B cell (primary cell): Measurements from ENCODE around the gene NRGN. TPM values are rescaled to one million over a fixed set of nuclear protein-coding genes. Genes with fewer than 3 reads are reported as not detected.

ENCODE experiments used
- ATAC-seq: fragments of 200-7000 bp; cut with Tn5 transposase; one replicate; pipeline ENCODE4 v1.10.0; 2021; ENCODE audit warnings: low read depth, mild to moderate bottlenecking, moderate number of reproducible peaks, moderate library complexity
- CTCF ChIA-PET: fragments of 350-600 bp; sonication (Branson Sonifier 250); formaldehyde crosslinking; loops from one replicate; lab custom pipeline; 2021; ENCODE audit warnings: antibody characterized with exemption, inconsistent platforms; lab: Charles Lee
- POLR2A ChIA-PET: fragments of 350-600 bp; sonication (Branson Sonifier 250); formaldehyde crosslinking; loops from one replicate; lab custom pipeline; 2021; ENCODE audit warnings: antibody characterized with exemption; lab: Charles Lee
- DNase-seq: peaks from one replicate; pipeline ENCODE4 v3.0.0; 2013
- H2AFZ ChIP-seq: 2 replicates; pipeline ENCODE4 v1.6.1; 2012; ENCODE audit warnings: mild to moderate bottlenecking, low read depth, low read length; ENCODE audit not compliant: insufficient read depth, poor library complexity, severe bottlenecking
- H3K27ac ChIP-seq, 2 donors: 1 replicate in 1 of 2; 2 replicates in 1 of 2; pipeline ENCODE4 v1.5.1; 2012 to 2013; ENCODE audit warnings: low read length in 2 of 2, mild to moderate bottlenecking in 2 of 2, moderate library complexity in 1 of 2
- H3K27me3 ChIP-seq, 4 experiments: fragments of 200-600 bp in 1 of 4; sonication (generic) in 1 of 4; replicated peaks in 1 of 4; 1 replicate in 2 of 4; 2 replicates in 2 of 4; pipeline versions ENCODE4 v1.6.1 to v1.7.0; 2013 to 2016; ENCODE audit warnings: low read length in 3 of 4, mild to moderate bottlenecking in 2 of 4, mixed read lengths in 1 of 4, moderate library complexity in 1 of 4; ENCODE audit not compliant: insufficient read depth in 4 of 4, control insufficient read depth in 3 of 4; ENCODE audit errors: control extremely low read depth in 1 of 4
- H3K36me3 ChIP-seq, 2 experiments: replicated peaks in 1 of 2; 1 replicate in 1 of 2; 2 replicates in 1 of 2; pipeline versions ENCODE4 v1.6.1 to v1.7.1; 2013; ENCODE audit warnings: low read length in 1 of 2; ENCODE audit not compliant: insufficient read depth in 2 of 2, control insufficient read depth in 1 of 2; ENCODE audit errors: control extremely low read depth in 1 of 2, extremely low read depth in 1 of 2
- H3K4me1 ChIP-seq, 2 donors: fragments of 200-600 bp in 1 of 2; sonication (generic) in 1 of 2; 1 replicate in 1 of 2; 2 replicates in 1 of 2; pipeline versions ENCODE4 v1.5.1 to v1.6.1; 2013 to 2017; ENCODE audit warnings: low read length in 2 of 2; ENCODE audit not compliant: control insufficient read depth in 2 of 2, insufficient read depth in 2 of 2
- H3K4me2 ChIP-seq: replicated peaks from 2 replicates; pipeline ENCODE3; 2012; ENCODE audit warnings: mild to moderate bottlenecking, low read depth, low read length; ENCODE audit not compliant: poor library complexity, severe bottlenecking
- H3K4me3 ChIP-seq, 5 experiments: fragments of 200-600 bp in 1 of 5; sonication (generic) in 1 of 5; 1 replicate in 3 of 5; 2 replicates in 2 of 5; pipeline versions ENCODE4 v1.5.1 to v1.7.0; 2011 to 2016; ENCODE audit warnings: low read length in 4 of 5, mild to moderate bottlenecking in 4 of 5, low read depth in 2 of 5, control low read depth in 1 of 5, moderate library complexity in 1 of 5; ENCODE audit not compliant: insufficient read depth in 1 of 5; ENCODE audit errors: control extremely low read depth in 1 of 5, extremely low read depth in 1 of 5
- H3K79me2 ChIP-seq: fragments of 200-600 bp; sonication (generic); one replicate; pipeline ENCODE4 v1.6.0; 2016; ENCODE audit warnings: low read length; ENCODE audit not compliant: control insufficient read depth, insufficient read depth
- H3K9ac ChIP-seq: fragments of 200-600 bp; sonication (generic); 2 replicates; pipeline ENCODE4 v1.6.1; 2017; ENCODE audit warnings: mild to moderate bottlenecking, low read length, moderate library complexity
- H3K9me3 ChIP-seq, 3 donors: one replicate each; pipeline versions ENCODE4 v1.6.1 to v1.7.1; 2013; ENCODE audit warnings: low read length in 2 of 3; ENCODE audit not compliant: control insufficient read depth in 2 of 3, insufficient read depth in 1 of 3; ENCODE audit errors: control extremely low read depth in 1 of 3
- H4K20me1 ChIP-seq: 2 replicates; pipeline ENCODE4 v1.6.0; 2012; ENCODE audit warnings: mild to moderate bottlenecking, low read length; ENCODE audit not compliant: insufficient read depth, control insufficient read depth, poor library complexity, severe bottlenecking
- H3K27ac Mint-ChIP-seq: one replicate; pipeline ENCODE4 v1.8.0; 2021; ENCODE audit warnings: mixed read lengths
- H3K27me3 Mint-ChIP-seq: one replicate; pipeline ENCODE4 v1.8.0; 2021; ENCODE audit warnings: mixed read lengths
- H3K4me1 Mint-ChIP-seq: one replicate; pipeline ENCODE4 v1.8.0; 2021; ENCODE audit warnings: mixed read lengths
- H3K4me3 Mint-ChIP-seq: one replicate; pipeline ENCODE4 v1.8.0; 2021; ENCODE audit warnings: mixed read lengths
- H3K9me3 Mint-ChIP-seq: one replicate; pipeline ENCODE4 v1.8.0; 2022; ENCODE audit warnings: mixed read lengths; ENCODE audit not compliant: insufficient read depth
- CTCF ChIP-seq: fragments of 200-600 bp; IDR thresholded peaks from one replicate; pipeline ENCODE4 v1.8.0; 2022; ENCODE audit warnings: antibody characterized with exemption, mild to moderate bottlenecking
- EZH2 ChIP-seq: IDR thresholded peaks from 2 replicates; pipeline ENCODE4 v1.6.1; 2012; ENCODE audit warnings: borderline replicate concordance, low read depth, mild to moderate bottlenecking, moderate library complexity, low read length; ENCODE audit not compliant: insufficient read depth, poor library complexity, severe bottlenecking
- WGBS: methylation state at CpG from one replicate; pipeline ENCODE4 v1.1.5; 2013; ENCODE audit warnings: missing lambda C conversion rate; ENCODE audit not compliant: insufficient coverage; 5-methylcytosine and 5-hydroxymethylcytosine counted together
- intact Hi-C: fragments of 100-400 bp; cut with micrococcal nuclease; formaldehyde crosslinking; loops from one replicate; pipeline ENCODE4 v1.10.0; 2022
- polyA plus RNA-seq: library from polyadenylated mRNA; depleted of rRNA; stranded (reverse); fragments of >200 nt; gene quantifications from 2 replicates; pipeline ENCODE4 v1.2.3, GENCODE V29; 2012
- total RNA-seq, 2 donors: library from RNA; stranded (reverse); fragments of 120-200 nt in 1 of 2; gene quantifications; 1 replicate in 1 of 2; 2 replicates in 1 of 2; pipeline versions ENCODE4 v1.2.3 to v1.2.4, GENCODE V29; 2013 to 2022

NRGN gene
- total and polyA plus RNA-seq, 2 donors (not counting 1 experiment from before 2014, with no cell fraction given), result 3.1 TPM; not detected in 1

GRCh38 chr11:124729571-124729970 is 10.2 kb upstream of the NRGN start:
- H2AFZ ChIP-seq, result no peak overlapping the region

GRCh38 chr11:124732230-124732629 is 7.5 kb upstream of the NRGN start:
- no peak overlapping the region for H3K27ac ChIP-seq
- DNase-seq (no peak), ATAC-seq (no peak)
- WGBS, result 95% methylated on average over 3 of the region's 4 CpGs
- POLR2A ChIA-PET, result no interaction called here
- TF ChIP-seq EZH2 (no peak), CTCF (no peak)
- H3K4me1 ChIP-seq, result no peaks in the 10 kb centered on the region
- no peaks in the 10 kb centered on the region for H3K9me3 ChIP-seq
- CTCF ChIA-PET, result interaction anchor here (1.0 kb wide), 1 partner anchor 62 kb away, joined by 4 read pairs; no protein-coding TSS in a partner anchor
- intact Hi-C loops, result no loop called here
- no peak overlapping the region for H3K4me2 ChIP-seq
- no peaks in the 10 kb centered on the region for H3K79me2 ChIP-seq
- no peak overlapping the region for H3K4me3 ChIP-seq
- H2AFZ ChIP-seq, result no peak overlapping the region
- no peaks in the 10 kb centered on the region for H3K27me3 ChIP-seq
- H3K4me1 Mint-ChIP-seq, result peaks cover 2% of the 10 kb centered on the region
- H3K27ac Mint-ChIP-seq, result no peak overlapping the region
- no peaks in the 10 kb centered on the region for H3K9me3 Mint-ChIP-seq
- H3K27me3 Mint-ChIP-seq, result no peaks in the 10 kb centered on the region
- no peaks in the 10 kb centered on the region for H4K20me1 ChIP-seq
- no peak overlapping the region for H3K9ac ChIP-seq
- H3K36me3 ChIP-seq, result no peaks in the 10 kb centered on the region
- no peak overlapping the region for H3K4me3 Mint-ChIP-seq

More at GRCh38 chr11:124729571-124729970, 10.2 kb upstream of the NRGN start:
- Mint-ChIP-seq H3K9me3 (no peaks in the 10 kb centered on the region), H3K4me1 (peaks cover 23% of the 10 kb centered on the region), H3K27me3 (no peaks in the 10 kb centered on the region), H3K4me3 (no peak overlapping the region), H3K27ac (no peak overlapping the region)
- DNase-seq, result no peak
- no peak for TF ChIP-seq CTCF
- no peak for TF ChIP-seq EZH2
- Histone ChIP-seq H3K9ac (no peak overlapping the region), H3K4me1 (peaks cover 16 to 18% of the 10 kb centered on the region in 2 donors), H3K36me3 (no peaks in the 10 kb centered on the region), H3K4me3 (no peak overlapping the region), H3K27me3 (no peaks in the 10 kb centered on the region), H3K4me2 (no peak overlapping the region), H3K79me2 (no peaks in the 10 kb centered on the region), H3K27ac (no peak overlapping the region), H3K9me3 (no peaks in the 10 kb centered on the region), H4K20me1 (no peaks in the 10 kb centered on the region)
- WGBS, result 100% methylated on average over 1 of the region's 4 CpGs
- POLR2A ChIA-PET, result no interaction called here
- intact Hi-C loops, result loop anchor here (5.0 kb wide), 1 partner anchor 57 kb away; the partner anchor contains the start of genes SIAE and SPA17
- CTCF ChIA-PET, result no interaction called here
- no peak for ATAC-seq
